Activated T-helper 2 cell treated with anti-CD3 and anti-CD28 coated beads, Interferon-gamma antibody, Interleukin-2, Interleukin-4, amounts not matched to agents 10 μg/mL and 5 μg/mL and 100 μg/mL, durations not matched to agents 14 hours and 24 hours and 36 hours (primary cell): ENCODE measurements around the gene CHTOP. TPM values are rescaled to one million over a fixed set of nuclear protein-coding genes. Genes with fewer than 3 reads are reported as not detected.

Source experiments
- DNase-seq: peaks from one replicate; pipeline ENCODE4 v3.0.0; 2021; ENCODE audit warnings: low spot score
- H3K27ac Mint-ChIP-seq: one replicate; pipeline ENCODE4 v1.8.0; 2021; ENCODE audit warnings: mixed read lengths
- H3K27me3 Mint-ChIP-seq: one replicate; pipeline ENCODE4 v1.8.0; 2021; ENCODE audit warnings: low read depth, mixed read lengths
- H3K36me3 Mint-ChIP-seq: one replicate; pipeline ENCODE4 v1.8.0; 2021; ENCODE audit warnings: low read depth, mixed read lengths
- H3K4me1 Mint-ChIP-seq: one replicate; pipeline ENCODE4 v1.8.0; 2021; ENCODE audit warnings: low read depth, mixed read lengths
- H3K4me3 Mint-ChIP-seq: one replicate; pipeline ENCODE4 v1.8.0; 2021; ENCODE audit warnings: low read depth, mild to moderate bottlenecking, moderate library complexity, mixed read lengths
- H3K9me3 Mint-ChIP-seq: one replicate; pipeline ENCODE4 v1.8.0; 2021; ENCODE audit warnings: mixed read lengths
- intact Hi-C: fragments of 100-400 bp; cut with micrococcal nuclease; formaldehyde crosslinking; loops from one replicate; pipeline ENCODE4 v1.15.1; 2023
- total RNA-seq: library from RNA; stranded (reverse); gene quantifications from 2 replicates; pipeline ENCODE4 v1.2.3, GENCODE V29; 2022

Gene CHTOP
- total RNA-seq, 1 donor from 2014 or later, result 98.7 TPM

DNA sequence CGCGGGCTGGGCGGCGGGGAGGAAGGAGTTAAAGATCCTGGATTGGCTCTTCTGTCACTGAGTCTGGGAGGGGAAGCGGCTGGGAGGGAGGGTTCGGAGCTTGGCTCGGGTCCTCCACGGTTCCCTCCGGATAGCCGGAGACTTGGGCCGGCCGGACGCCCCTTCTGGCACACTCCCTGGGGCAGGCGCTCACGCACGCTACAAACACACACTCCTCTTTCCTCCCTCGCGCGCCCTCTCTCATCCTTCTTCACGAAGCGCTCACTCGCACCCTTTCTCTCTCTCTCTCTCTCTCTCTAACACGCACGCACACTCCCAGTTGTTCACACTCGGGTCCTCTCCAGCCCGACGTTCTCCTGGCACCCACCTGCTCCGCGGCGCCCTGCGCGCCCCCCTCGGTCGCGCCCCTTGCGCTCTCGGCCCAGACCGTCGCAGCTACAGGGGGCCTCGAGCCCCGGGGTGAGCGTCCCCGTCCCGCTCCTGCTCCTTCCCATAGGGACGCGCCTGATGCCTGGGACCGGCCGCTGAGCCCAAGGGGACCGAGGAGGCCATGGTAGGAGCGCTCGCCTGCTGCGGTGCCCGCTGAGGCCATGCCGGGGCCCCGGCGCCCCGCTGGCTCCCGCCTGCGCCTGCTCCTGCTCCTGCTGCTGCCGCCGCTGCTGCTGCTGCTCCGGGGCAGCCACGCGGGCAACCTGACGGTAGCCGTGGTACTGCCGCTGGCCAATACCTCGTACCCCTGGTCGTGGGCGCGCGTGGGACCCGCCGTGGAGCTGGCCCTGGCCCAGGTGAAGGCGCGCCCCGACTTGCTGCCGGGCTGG is 44.9 kb downstream of the CHTOP start, which contains the start of gene NPR1:
Gene NPR1 (plus strand): TSS at position 170 of the 818 bp plus-strand sequence. CDS start 421 bp downstream, at position 591.
- peaks cover 43% of the 10 kb centered on the region for H3K27me3 Mint-ChIP-seq
- intact Hi-C loops, result no loop called here
- peaks cover 18% of the 10 kb centered on the region for H3K4me1 Mint-ChIP-seq
- H3K4me3 Mint-ChIP-seq, result peak within 1 kb of the TSS; percentile 71
- no peaks in the 10 kb centered on the region for H3K9me3 Mint-ChIP-seq
- no peak for DNase-seq
- H3K36me3 Mint-ChIP-seq, result no peaks in the 10 kb centered on the region
- H3K27ac Mint-ChIP-seq, result no peak within 1 kb of the TSS

DNA sequence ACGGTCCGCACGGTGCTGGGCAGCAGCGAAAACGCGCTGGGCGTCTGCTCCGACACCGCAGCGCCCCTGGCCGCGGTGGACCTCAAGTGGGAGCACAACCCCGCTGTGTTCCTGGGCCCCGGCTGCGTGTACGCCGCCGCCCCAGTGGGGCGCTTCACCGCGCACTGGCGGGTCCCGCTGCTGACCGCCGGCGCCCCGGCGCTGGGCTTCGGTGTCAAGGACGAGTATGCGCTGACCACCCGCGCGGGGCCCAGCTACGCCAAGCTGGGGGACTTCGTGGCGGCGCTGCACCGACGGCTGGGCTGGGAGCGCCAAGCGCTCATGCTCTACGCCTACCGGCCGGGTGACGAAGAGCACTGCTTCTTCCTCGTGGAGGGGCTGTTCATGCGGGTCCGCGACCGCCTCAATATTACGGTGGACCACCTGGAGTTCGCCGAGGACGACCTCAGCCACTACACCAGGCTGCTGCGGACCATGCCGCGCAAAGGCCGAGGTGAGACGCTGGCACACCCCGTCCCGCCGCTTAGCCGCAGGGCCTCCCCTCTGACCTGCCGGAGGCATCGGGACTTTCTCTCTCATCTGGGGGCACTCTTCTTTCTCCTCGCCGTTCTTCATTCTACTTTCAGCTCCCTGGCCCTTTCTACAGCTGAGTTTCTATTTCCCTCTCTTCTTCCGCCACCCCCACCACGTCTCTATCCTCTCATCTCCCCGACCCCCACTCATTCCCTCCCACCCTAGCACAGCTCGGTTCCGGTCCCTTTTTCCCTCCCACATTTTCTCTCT is 45.7 kb downstream of the CHTOP start:
- intact Hi-C loops, result no loop called here

DNA sequence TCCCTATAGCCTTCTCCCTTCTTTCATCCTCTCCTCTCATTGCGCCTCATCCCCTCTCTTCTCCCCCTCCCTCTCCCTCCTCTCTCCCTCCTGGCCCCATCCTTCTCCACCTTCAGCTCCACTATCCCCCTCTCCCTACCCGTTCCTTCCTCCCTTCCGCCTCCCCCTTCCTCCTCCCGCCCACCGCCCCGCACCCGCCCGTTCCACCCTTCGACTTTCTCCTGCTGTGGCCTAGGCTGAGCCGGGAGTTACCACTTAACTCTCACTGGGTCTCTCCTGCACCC is 46.2 kb downstream of the CHTOP start:
- DNase-seq, result no peak
- H3K36me3 Mint-ChIP-seq, result no peaks in the 10 kb centered on the region
- no peak overlapping the region for H3K27ac Mint-ChIP-seq
- no peaks in the 10 kb centered on the region for H3K9me3 Mint-ChIP-seq
- H3K4me3 Mint-ChIP-seq, result peak overlapping the region; percentile 46
- intact Hi-C loops, result no loop called here
- peaks cover 47% of the 10 kb centered on the region for H3K27me3 Mint-ChIP-seq
- H3K4me1 Mint-ChIP-seq, result peaks cover 18% of the 10 kb centered on the region

More for the DNA sequence above, 45.7 kb downstream of the CHTOP start:
- H3K27ac Mint-ChIP-seq, result no peak overlapping the region
- peaks cover 18% of the 10 kb centered on the region for H3K4me1 Mint-ChIP-seq
- H3K9me3 Mint-ChIP-seq, result no peaks in the 10 kb centered on the region
- DNase-seq, result no peak
- no peaks in the 10 kb centered on the region for H3K36me3 Mint-ChIP-seq
- H3K27me3 Mint-ChIP-seq, result peaks cover 47% of the 10 kb centered on the region
- H3K4me3 Mint-ChIP-seq, result peak overlapping the region; percentile 69

DNA sequence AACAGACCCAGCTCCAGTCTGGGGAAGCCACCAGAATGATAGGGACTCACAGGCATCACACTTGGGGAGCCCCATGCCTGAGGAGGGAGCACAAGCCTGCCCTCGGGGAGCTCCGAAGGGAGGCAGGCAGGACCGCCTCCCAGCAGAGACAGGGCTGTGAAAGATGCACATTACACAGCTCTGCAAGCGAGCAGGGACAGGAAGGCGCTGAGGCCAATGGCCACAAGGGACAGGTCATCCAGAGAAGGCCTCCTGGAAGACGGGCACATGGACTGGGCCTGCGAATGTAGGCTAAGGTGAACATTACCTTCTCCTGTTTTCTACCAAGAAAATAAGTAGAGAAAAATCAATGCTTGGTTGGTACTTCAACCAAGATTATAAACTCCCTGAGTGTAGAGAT is 48.9 kb downstream of the CHTOP start:
- Mint-ChIP-seq H3K4me3 (no peak overlapping the region), H3K4me1 (peaks cover 14% of the 10 kb centered on the region), H3K9me3 (no peaks in the 10 kb centered on the region), H3K36me3 (no peaks in the 10 kb centered on the region), H3K27ac (no peak overlapping the region), H3K27me3 (peaks cover 49% of the 10 kb centered on the region)
- DNase-seq, result no peak
- intact Hi-C loops, result no loop called here

DNA sequence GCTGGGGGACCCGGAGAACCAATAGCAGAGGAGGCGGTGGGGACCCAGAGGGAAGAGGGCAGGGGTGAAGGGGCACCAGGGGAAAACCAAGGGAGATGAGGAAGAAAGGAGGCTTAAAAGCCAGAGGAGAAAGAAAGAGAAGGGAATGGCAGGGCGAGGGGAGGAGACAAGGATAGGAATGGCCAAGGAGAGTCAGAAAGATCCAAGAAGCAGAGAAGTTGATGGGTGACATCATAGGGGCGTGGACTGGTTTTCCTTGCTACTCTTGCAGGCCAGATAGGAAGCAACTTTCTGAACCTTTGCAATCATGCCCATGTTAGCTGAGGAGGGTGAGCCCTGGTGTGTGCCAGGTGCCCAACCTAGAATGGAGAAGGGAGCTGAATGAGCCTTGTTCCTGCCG is 50.0 kb downstream of the CHTOP start:
- Mint-ChIP-seq H3K27me3 (peaks cover 40% of the 10 kb centered on the region), H3K36me3 (no peaks in the 10 kb centered on the region), H3K9me3 (no peaks in the 10 kb centered on the region), H3K4me3 (no peak overlapping the region), H3K27ac (peak overlapping the region; percentile 15), H3K4me1 (peaks cover 7% of the 10 kb centered on the region)
- DNase-seq, result no peak
- intact Hi-C loops, result no loop called here

DNA sequence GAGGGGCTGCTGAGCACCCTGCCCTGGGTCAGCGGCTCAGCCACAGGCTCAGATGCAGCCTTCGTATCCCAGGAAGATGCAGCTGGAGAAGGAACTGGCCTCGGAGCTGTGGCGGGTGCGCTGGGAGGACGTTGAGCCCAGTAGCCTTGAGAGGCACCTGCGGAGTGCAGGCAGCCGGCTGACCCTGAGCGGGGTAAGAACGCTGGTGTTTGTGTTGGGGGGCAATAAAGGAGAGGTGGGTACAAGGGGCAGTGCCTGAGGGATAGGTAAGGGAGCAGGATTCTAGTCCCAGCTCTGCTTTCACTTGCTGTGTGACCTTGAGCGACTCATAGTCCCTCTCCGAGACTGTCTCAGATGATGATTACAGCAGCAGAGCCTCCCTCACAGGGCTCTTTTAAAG is 51.0 kb downstream of the CHTOP start:
- no peak overlapping the region for H3K4me3 Mint-ChIP-seq
- peaks cover 36% of the 10 kb centered on the region for H3K27me3 Mint-ChIP-seq
- no peak for DNase-seq
- no peak overlapping the region for H3K27ac Mint-ChIP-seq
- intact Hi-C loops, result no loop called here
- peaks cover 3% of the 10 kb centered on the region for H3K4me1 Mint-ChIP-seq
- no peaks in the 10 kb centered on the region for H3K36me3 Mint-ChIP-seq
- H3K9me3 Mint-ChIP-seq, result no peaks in the 10 kb centered on the region

DNA sequence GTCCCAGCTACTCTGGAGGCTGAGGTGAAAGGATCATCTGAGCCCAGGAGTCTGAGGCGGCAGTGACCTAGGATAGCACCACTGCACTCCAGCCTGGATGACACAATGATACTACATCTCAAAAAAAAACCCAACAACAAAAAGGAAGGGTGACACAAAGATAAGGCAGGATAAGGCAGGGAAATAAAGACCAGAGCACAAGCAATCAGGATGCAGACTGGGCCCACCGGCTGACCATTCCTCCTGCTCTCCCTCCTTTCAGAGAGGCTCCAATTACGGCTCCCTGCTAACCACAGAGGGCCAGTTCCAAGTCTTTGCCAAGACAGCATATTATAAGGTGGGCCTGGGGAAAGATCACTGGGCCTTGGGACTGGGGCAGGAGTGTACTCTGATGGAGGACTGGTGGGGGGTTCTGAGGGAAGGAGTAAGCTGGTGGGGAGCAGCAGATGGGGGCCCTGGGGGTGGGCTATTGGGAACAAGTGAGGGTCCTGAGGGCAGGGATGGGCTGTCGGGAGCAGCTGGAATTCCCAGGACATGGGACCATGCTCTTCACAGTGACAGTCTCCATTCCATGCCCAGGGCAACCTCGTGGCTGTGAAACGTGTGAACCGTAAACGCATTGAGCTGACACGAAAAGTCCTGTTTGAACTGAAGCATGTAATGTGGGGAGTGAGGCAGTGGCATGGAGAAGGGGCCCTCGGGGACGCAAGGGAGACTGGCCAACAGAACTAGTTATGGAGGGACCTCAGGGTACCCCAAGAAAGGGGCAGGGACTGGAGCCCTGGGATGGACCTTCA is 51.9 kb downstream of the CHTOP start:
- Mint-ChIP-seq H3K4me1 (no peaks in the 10 kb centered on the region), H3K27ac (no peak overlapping the region), H3K36me3 (no peaks in the 10 kb centered on the region), H3K27me3 (peaks cover 28% of the 10 kb centered on the region), H3K9me3 (no peaks in the 10 kb centered on the region), H3K4me3 (no peak overlapping the region)
- DNase-seq, result no peak
- intact Hi-C loops, result no loop called here

DNA sequence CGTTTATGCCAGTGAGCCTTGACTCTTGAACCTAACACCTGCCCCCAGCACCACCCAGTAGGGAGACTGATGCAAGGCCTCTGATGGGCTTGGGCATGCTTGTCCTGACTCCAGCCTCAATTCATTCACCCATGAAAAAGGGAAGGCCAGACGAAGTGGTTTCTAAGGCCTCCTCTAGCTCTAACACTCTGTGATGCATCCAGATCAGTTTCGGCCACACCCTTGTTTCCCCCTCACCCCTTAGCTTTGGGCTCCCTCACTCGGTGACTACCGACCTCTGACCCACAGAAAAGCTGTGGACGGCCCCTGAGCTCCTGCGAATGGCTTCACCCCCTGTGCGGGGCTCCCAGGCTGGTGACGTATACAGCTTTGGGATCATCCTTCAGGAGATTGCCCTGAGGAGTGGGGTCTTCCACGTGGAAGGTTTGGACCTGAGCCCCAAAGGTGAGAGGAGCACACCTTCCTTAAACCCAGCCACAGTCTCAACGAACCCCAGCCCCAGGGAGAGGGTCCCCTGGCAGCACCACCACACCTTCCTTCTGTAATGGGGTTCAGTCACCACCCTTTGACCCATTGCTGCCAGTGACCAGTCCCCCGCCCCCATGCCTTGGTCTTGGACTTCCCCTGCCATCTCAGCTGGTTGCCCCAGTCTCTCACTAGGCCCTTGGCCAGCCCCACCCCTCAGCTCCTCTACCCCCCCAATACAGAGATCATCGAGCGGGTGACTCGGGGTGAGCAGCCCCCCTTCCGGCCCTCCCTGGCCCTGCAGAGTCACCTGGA is 53.7 kb downstream of the CHTOP start:
- Mint-ChIP-seq H3K4me3 (no peak overlapping the region), H3K4me1 (no peaks in the 10 kb centered on the region), H3K9me3 (no peaks in the 10 kb centered on the region), H3K36me3 (no peaks in the 10 kb centered on the region), H3K27ac (no peak overlapping the region), H3K27me3 (peaks cover 14% of the 10 kb centered on the region)
- intact Hi-C loops, result no loop called here
- DNase-seq, result no peak

DNA sequence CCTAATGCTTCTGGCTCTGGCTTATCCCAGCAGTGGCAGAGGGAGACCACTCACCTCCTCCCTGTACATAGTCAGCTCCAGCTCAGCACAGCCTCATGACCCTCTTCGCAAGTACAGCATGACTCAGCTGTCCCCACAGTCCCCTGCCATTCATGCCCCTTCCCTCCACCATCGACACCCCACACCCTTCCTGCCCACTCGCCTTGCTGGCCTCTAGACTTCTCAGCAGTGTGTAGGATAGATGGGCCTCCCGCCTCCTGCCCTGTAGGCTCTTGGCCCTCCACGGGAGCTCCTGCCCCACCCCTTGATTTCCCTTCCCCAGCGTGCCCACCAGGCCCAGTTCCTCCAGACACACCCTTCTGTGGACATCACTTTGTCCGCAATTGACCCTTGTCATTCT is 54.4 kb downstream of the CHTOP start:
- Mint-ChIP-seq H3K27me3 (peaks cover 10% of the 10 kb centered on the region), H3K4me1 (no peaks in the 10 kb centered on the region), H3K36me3 (no peaks in the 10 kb centered on the region), H3K4me3 (no peak overlapping the region), H3K9me3 (no peaks in the 10 kb centered on the region), H3K27ac (no peak overlapping the region)
- intact Hi-C loops, result no loop called here
- DNase-seq, result no peak

DNA sequence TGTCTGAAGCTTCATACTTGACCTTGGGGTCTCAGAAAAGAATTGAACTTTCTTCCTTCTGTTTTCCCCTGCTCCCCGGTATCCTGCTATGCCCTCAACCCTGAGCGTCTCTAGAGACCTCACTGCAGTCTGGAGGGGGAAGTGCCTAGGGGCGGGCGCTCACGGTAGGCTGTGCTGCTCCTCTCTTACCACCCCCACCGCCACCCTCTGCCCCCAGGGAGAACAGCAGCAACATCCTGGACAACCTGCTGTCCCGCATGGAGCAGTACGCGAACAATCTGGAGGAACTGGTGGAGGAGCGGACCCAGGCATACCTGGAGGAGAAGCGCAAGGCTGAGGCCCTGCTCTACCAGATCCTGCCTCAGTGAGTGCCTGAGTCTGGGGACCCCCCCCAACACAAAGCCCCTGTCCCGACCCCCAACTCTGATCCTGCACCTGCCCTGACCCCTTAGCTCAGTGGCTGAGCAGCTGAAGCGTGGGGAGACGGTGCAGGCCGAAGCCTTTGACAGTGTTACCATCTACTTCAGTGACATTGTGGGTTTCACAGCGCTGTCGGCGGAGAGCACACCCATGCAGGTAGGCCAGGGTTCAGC is 55.0 kb downstream of the CHTOP start:
- no peaks in the 10 kb centered on the region for H3K9me3 Mint-ChIP-seq
- H3K4me3 Mint-ChIP-seq, result no peak overlapping the region
- no peak for DNase-seq
- H3K4me1 Mint-ChIP-seq, result no peaks in the 10 kb centered on the region
- intact Hi-C loops, result no loop called here
- H3K27ac Mint-ChIP-seq, result no peak overlapping the region
- H3K27me3 Mint-ChIP-seq, result peaks cover 9% of the 10 kb centered on the region
- H3K36me3 Mint-ChIP-seq, result no peaks in the 10 kb centered on the region

DNA sequence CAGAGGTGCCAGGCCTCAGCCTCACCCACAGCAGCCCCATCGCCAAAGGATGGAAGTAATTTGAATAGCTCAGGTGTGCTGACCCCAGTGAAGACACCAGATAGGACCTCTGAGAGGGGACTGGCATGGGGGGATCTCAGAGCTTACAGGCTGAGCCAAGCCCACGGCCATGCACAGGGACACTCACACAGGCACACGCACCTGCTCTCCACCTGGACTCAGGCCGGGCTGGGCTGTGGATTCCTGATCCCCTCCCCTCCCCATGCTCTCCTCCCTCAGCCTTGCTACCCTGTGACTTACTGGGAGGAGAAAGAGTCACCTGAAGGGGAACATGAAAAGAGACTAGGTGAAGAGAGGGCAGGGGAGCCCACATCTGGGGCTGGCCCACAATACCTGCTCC is 59.6 kb downstream of the CHTOP start:
- Mint-ChIP-seq H3K4me3 (no peak overlapping the region), H3K27me3 (no peaks in the 10 kb centered on the region), H3K4me1 (no peaks in the 10 kb centered on the region), H3K9me3 (no peaks in the 10 kb centered on the region), H3K27ac (no peak overlapping the region), H3K36me3 (no peaks in the 10 kb centered on the region)
- intact Hi-C loops, result no loop called here
- no peak for DNase-seq
